ENCODE measurements around the gene DTNA.
A peak's percentile ranks its signal among the peaks of the same experiment; 100 is the strongest.

DTNA gene

DNA sequence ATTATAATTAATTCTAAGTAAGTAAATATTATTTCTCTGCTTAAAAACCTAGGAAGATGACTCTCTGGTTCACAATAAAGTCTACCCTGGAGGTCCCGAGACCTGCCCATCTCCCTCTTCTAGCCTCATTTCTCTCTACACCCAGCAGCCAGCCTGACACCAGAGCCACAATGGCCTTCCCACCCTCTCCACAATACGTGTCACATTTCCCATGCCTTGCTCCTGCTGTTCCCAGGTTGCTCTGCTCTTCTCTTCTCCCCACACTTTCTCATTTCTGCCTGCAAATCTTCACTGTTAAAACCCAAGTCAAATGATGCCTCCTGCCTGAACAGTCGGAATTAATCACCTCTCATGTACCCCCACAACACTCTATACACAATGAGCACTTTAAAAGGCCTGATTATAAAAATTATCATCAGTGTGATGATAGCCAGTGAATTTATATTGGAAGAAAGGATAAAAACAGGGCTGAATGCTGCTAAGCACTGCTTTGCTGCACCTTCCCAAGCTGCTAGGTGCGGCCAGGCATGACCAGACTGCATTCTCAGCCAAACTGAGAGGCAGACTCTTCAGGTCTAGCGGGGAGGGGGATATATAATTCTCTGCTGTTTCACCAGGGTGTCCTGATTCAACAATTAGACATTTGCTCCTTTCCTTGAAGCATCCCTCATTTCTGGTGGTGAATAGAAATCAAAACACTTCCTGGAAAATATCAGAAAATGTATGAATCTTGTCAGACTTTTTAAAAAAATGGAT is 160.6 kb downstream of the DTNA start:
- Histone ChIP-seq H3K36me3 (ENCODE audit: control insufficient read depth in 2 of 2, insufficient read depth in 2 of 2, low read length in 2 of 2) (peaks cover 9 to 11% of the 10 kb centered on the region in 2 donors), H3K27me3 (ENCODE audit: control insufficient read depth in 1 of 2, insufficient read depth in 2 of 2, low read length in 2 of 2) (no peaks in the 10 kb centered on the region), H3K4me1 (ENCODE audit: control insufficient read depth, insufficient read depth, low read length) (no peaks in the 10 kb centered on the region), H3K9ac (ENCODE audit: low read length in 2 of 2) (no peak overlapping the region), H3K9me3 (ENCODE audit: control insufficient read depth in 2 of 2, low read length in 2 of 2) (no peaks in the 10 kb centered on the region), H3K4me3 (ENCODE audit: low read length in 2 of 2) (no peak overlapping the region), H3K27ac (ENCODE audit: low read length) (no peak overlapping the region)

DNA sequence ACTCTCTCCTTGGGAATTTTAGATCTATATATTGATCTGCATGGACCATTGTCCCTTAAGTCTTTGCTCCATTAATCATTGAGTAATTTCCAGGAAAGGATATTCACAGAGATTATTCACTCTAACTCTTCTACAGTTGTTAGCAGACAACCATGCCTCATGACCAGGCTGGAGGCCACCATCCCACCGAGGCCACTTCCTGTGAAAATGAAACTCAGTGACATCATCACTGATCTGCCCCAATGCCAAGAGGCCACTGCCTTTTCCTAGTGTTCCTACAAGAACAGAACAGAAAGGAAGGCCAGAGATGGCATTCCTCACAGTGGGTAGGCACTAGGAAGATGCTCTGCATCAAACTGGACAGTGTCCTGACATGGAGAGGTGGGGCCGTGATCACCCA is 161.3 kb downstream of the DTNA start:
- no peak overlapping the region for H3K4me3 ChIP-seq (ENCODE audit: low read length in 2 of 2)
- no peak overlapping the region for H3K9ac ChIP-seq (ENCODE audit: low read length in 2 of 2)
- no peak overlapping the region for H3K27ac ChIP-seq (ENCODE audit: low read length)
- peaks cover 9 to 11% of the 10 kb centered on the region in 2 donors for H3K36me3 ChIP-seq (ENCODE audit: control insufficient read depth in 2 of 2, insufficient read depth in 2 of 2, low read length in 2 of 2)
- H3K4me1 ChIP-seq (ENCODE audit: control insufficient read depth, insufficient read depth, low read length), result no peaks in the 10 kb centered on the region
- H3K9me3 ChIP-seq (ENCODE audit: control insufficient read depth in 2 of 2, low read length in 2 of 2), result no peaks in the 10 kb centered on the region
- no peaks in the 10 kb centered on the region for H3K27me3 ChIP-seq (ENCODE audit: control insufficient read depth in 1 of 2, insufficient read depth in 2 of 2, low read length in 2 of 2)

GRCh38 chr18:34872066-34872465 is 162.0 kb downstream of the DTNA start:
- no peaks in the 10 kb centered on the region for H3K4me1 ChIP-seq (ENCODE audit: control insufficient read depth, insufficient read depth, low read length)
- no peaks in the 10 kb centered on the region for H3K9me3 ChIP-seq (ENCODE audit: control insufficient read depth in 2 of 2, low read length in 2 of 2)
- H3K9ac ChIP-seq (ENCODE audit: low read length in 2 of 2), result no peak overlapping the region
- peaks cover 11% of the 10 kb centered on the region in 2 donors for H3K36me3 ChIP-seq (ENCODE audit: control insufficient read depth in 2 of 2, insufficient read depth in 2 of 2, low read length in 2 of 2)
- H3K27me3 ChIP-seq (ENCODE audit: control insufficient read depth in 1 of 2, insufficient read depth in 2 of 2, low read length in 2 of 2), result no peaks in the 10 kb centered on the region
- H3K4me3 ChIP-seq (ENCODE audit: low read length in 2 of 2), result no peak overlapping the region
- H3K27ac ChIP-seq (ENCODE audit: low read length), result no peak overlapping the region

GRCh38 chr18:34873986-34874580 is 164.0 kb downstream of the DTNA start:
- H3K36me3 ChIP-seq (ENCODE audit: control insufficient read depth in 2 of 2, insufficient read depth in 2 of 2, low read length in 2 of 2), result peaks cover 9 to 13% of the 10 kb centered on the region in 2 donors
- no peak overlapping the region for H3K9ac ChIP-seq (ENCODE audit: low read length in 2 of 2)
- H3K27ac ChIP-seq (ENCODE audit: low read length), result no peak overlapping the region
- H3K9me3 ChIP-seq (ENCODE audit: control insufficient read depth in 2 of 2, low read length in 2 of 2), result no peaks in the 10 kb centered on the region
- H3K4me1 ChIP-seq (ENCODE audit: control insufficient read depth, insufficient read depth, low read length), result no peaks in the 10 kb centered on the region
- no peaks in the 10 kb centered on the region for H3K27me3 ChIP-seq (ENCODE audit: control insufficient read depth in 1 of 2, insufficient read depth in 2 of 2, low read length in 2 of 2)
- no peak overlapping the region for H3K4me3 ChIP-seq (ENCODE audit: low read length in 2 of 2)

DNA sequence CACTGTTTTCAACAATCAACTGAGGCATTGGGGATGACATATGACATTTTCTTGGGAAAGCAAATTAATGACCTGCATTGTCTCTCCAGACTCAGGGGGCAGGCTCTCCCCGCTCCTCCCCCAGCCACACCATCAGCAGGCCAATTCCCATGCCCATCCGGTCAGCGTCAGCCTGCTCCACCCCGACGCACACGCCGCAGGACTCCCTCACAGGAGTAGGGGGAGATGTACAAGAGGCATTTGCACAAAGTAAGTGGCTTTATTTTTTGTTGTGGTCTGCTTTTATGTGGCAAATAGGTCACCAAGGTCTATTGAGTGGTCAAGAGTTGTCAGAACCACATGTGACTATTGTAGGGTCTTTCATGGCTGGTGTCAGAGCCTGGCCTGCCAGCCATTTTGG is 165.1 kb downstream of the DTNA start:
- no peak overlapping the region for H3K27ac ChIP-seq (ENCODE audit: low read length)
- peaks cover 9 to 13% of the 10 kb centered on the region in 2 donors for H3K36me3 ChIP-seq (ENCODE audit: control insufficient read depth in 2 of 2, insufficient read depth in 2 of 2, low read length in 2 of 2)
- H3K4me1 ChIP-seq (ENCODE audit: control insufficient read depth, insufficient read depth, low read length), result peaks cover 4% of the 10 kb centered on the region
- H3K4me3 ChIP-seq (ENCODE audit: low read length in 2 of 2), result no peak overlapping the region
- no peaks in the 10 kb centered on the region for H3K9me3 ChIP-seq (ENCODE audit: control insufficient read depth in 2 of 2, low read length in 2 of 2)
- no peaks in the 10 kb centered on the region for H3K27me3 ChIP-seq (ENCODE audit: control insufficient read depth in 1 of 2, insufficient read depth in 2 of 2, low read length in 2 of 2)
- H3K9ac ChIP-seq (ENCODE audit: low read length in 2 of 2), result no peak overlapping the region

- H3K4me3 ChIP-seq (ENCODE audit: low read length in 2 of 2), result no peak overlapping the region
- peaks cover 5% of the 10 kb centered on the region for H3K4me1 ChIP-seq (ENCODE audit: control insufficient read depth, insufficient read depth, low read length)
- peak overlapping the region; percentile 26 for H3K27ac ChIP-seq (ENCODE audit: low read length)
- no peak overlapping the region for H3K9ac ChIP-seq (ENCODE audit: low read length in 2 of 2)
- no peaks in the 10 kb centered on the region for H3K27me3 ChIP-seq (ENCODE audit: control insufficient read depth in 1 of 2, insufficient read depth in 2 of 2, low read length in 2 of 2)
- peaks cover 15 to 16% of the 10 kb centered on the region in 2 donors for H3K36me3 ChIP-seq (ENCODE audit: control insufficient read depth in 2 of 2, insufficient read depth in 2 of 2, low read length in 2 of 2)
- H3K9me3 ChIP-seq (ENCODE audit: control insufficient read depth in 2 of 2, low read length in 2 of 2), result no peaks in the 10 kb centered on the region
Measured at GRCh38 chr18:34880403-34880802, 170.3 kb downstream of the DTNA start.

DNA sequence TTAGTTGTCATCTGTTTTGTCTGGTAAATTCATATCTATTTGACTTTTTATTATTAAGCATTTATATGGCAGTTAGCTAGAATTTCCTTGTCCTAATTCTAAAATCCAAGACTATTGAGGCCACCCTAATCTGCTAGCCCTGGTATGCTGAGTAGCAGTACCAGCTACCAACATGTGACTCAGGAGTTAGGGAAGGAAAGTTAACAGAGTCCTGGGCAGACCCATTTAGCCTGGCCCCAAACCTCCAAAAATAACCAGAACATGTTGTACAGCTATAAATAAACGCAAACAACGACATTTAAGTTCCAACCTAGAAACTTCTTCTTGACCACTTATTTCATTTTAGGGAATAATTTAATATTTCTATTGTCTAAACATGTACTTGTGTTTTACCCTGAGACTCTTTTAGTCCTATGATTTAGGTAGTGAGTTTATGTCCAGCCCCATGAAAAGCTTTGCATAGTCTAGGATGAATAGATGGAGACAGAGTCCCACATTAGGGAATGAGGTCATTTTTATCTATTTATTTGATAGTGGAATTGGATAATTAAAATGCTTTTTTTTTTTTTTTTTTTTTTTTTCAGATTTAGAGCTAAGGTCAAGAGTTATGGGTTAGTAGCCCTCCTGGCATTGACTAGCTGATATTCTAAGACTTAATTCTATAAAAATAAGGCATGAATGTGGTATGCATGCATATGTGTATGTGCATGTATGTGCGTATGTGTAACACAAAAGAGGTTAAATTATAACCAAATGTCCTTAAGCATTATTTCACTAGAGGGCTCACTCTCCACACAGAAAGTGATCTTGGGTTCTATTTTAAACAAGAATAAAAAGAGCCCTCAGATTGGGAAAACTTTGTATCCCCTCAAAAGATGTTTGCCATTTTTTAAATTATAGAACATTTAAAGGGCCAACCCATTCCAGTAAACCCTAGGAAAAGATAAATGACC is 171.1 kb downstream of the DTNA start:
- no peaks in the 10 kb centered on the region for H3K9me3 ChIP-seq (ENCODE audit: control insufficient read depth in 2 of 2, low read length in 2 of 2)
- peaks cover 5% of the 10 kb centered on the region for H3K4me1 ChIP-seq (ENCODE audit: control insufficient read depth, insufficient read depth, low read length)
- no peak overlapping the region for H3K9ac ChIP-seq (ENCODE audit: low read length in 2 of 2)
- peaks cover 19% of the 10 kb centered on the region in 2 donors for H3K36me3 ChIP-seq (ENCODE audit: control insufficient read depth in 2 of 2, insufficient read depth in 2 of 2, low read length in 2 of 2)
- H3K4me3 ChIP-seq (ENCODE audit: low read length in 2 of 2), result no peak overlapping the region
- no peaks in the 10 kb centered on the region for H3K27me3 ChIP-seq (ENCODE audit: control insufficient read depth in 1 of 2, insufficient read depth in 2 of 2, low read length in 2 of 2)
- H3K27ac ChIP-seq (ENCODE audit: low read length), result peak overlapping the region; percentile 26

DNA sequence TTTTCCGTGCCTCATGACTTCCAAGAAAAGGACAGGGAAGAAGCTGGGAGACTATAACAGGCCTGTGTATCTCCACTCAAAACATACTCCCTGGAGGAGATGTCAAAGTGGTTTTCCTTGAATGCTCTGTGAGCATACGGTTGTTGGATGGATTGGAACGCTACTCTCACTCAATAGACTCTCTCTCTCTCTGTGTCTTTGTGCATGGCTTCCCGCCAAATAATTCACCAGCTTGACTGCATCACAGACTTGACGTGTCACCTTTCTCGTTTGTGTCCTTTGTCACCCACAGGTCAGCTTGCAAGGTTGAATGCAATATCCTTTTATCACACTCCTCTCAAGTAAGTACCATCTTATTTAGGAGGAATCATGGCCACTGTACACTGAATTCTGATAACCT is 174.3 kb downstream of the DTNA start:
- Histone ChIP-seq H3K9ac (ENCODE audit: low read length in 2 of 2) (no peak overlapping the region), H3K36me3 (ENCODE audit: control insufficient read depth in 2 of 2, insufficient read depth in 2 of 2, low read length in 2 of 2) (peaks cover 24 to 30% of the 10 kb centered on the region in 2 donors), H3K27me3 (ENCODE audit: control insufficient read depth in 1 of 2, insufficient read depth in 2 of 2, low read length in 2 of 2) (no peaks in the 10 kb centered on the region), H3K4me3 (ENCODE audit: low read length in 2 of 2) (no peak overlapping the region), H3K9me3 (ENCODE audit: control insufficient read depth in 2 of 2, low read length in 2 of 2) (no peaks in the 10 kb centered on the region), H3K4me1 (ENCODE audit: control insufficient read depth, insufficient read depth, low read length) (peaks cover 5% of the 10 kb centered on the region), H3K27ac (ENCODE audit: low read length) (no peak overlapping the region)

DNA sequence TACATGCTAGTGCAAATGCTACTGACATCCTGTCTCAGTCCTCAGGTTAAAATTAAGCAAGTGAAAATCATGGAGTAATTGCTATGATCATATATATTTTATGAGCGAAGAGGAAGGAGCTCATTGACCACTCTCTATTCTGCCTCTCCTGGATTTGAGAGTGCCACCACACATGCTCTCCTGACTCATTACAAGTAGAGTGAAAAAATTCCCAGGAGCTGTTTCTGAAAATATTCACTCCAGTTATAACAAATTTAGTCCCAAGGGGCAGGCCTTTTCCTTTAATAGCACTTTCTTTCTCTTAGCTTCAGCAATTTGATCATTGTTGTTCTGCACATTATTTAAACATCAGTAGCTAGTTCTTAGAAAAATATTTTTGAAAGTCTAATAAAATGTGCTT is 176.1 kb downstream of the DTNA start:
- Histone ChIP-seq H3K36me3 (ENCODE audit: control insufficient read depth in 2 of 2, insufficient read depth in 2 of 2, low read length in 2 of 2) (peaks cover 28 to 35% of the 10 kb centered on the region in 2 donors), H3K4me3 (ENCODE audit: low read length in 2 of 2) (no peak overlapping the region), H3K27ac (ENCODE audit: low read length) (no peak overlapping the region), H3K4me1 (ENCODE audit: control insufficient read depth, insufficient read depth, low read length) (no peaks in the 10 kb centered on the region), H3K9me3 (ENCODE audit: control insufficient read depth in 2 of 2, low read length in 2 of 2) (no peaks in the 10 kb centered on the region), H3K9ac (ENCODE audit: low read length in 2 of 2) (no peak overlapping the region), H3K27me3 (ENCODE audit: control insufficient read depth in 1 of 2, insufficient read depth in 2 of 2, low read length in 2 of 2) (no peaks in the 10 kb centered on the region)

- H3K9ac ChIP-seq (ENCODE audit: low read length in 2 of 2), result no peak overlapping the region
- H3K9me3 ChIP-seq (ENCODE audit: control insufficient read depth in 2 of 2, low read length in 2 of 2), result peaks cover 0 to 2% of the 10 kb centered on the region in 2 donors
- H3K4me3 ChIP-seq (ENCODE audit: low read length in 2 of 2), result no peak overlapping the region
- H3K36me3 ChIP-seq (ENCODE audit: control insufficient read depth in 2 of 2, insufficient read depth in 2 of 2, low read length in 2 of 2), result peaks cover 24 to 36% of the 10 kb centered on the region in 2 donors
- no peaks in the 10 kb centered on the region for H3K27me3 ChIP-seq (ENCODE audit: control insufficient read depth in 1 of 2, insufficient read depth in 2 of 2, low read length in 2 of 2)
- no peak overlapping the region for H3K27ac ChIP-seq (ENCODE audit: low read length)
- no peaks in the 10 kb centered on the region for H3K4me1 ChIP-seq (ENCODE audit: control insufficient read depth, insufficient read depth, low read length)
Measured at GRCh38 chr18:34887881-34888580, 177.9 kb downstream of the DTNA start.
